Ascending aorta (tissue), 2 donors: Measurements from ENCODE around the gene POLR1A. TPM values are rescaled to one million over a fixed set of nuclear protein-coding genes. Genes with fewer than 3 reads are reported as not detected.

Experiments
- DNase-seq, 2 donors: peaks; one replicate each; pipeline ENCODE4 v3.0.0-alpha.2; 2019; ENCODE audit warnings: low spot score in 2 of 2
- H3K27ac ChIP-seq, 2 donors: fragments of 200-600 bp; sonication (generic); one replicate each; pipeline ENCODE4 v1.5.1; 2016 to 2017; ENCODE audit warnings: mild to moderate bottlenecking in 1 of 2
- H3K27me3 ChIP-seq: fragments of 200-600 bp; sonication (generic); one replicate; pipeline ENCODE4 v1.5.1; 2017
- H3K36me3 ChIP-seq, 2 donors: fragments of 200-600 bp; sonication (generic); one replicate each; pipeline ENCODE4 v1.5.1; 2016
- H3K4me1 ChIP-seq, 2 donors: fragments of 200-600 bp; sonication (generic); one replicate each; pipeline ENCODE4 v1.5.1; 2016 to 2017; ENCODE audit warnings: mild to moderate bottlenecking in 1 of 2
- H3K4me3 ChIP-seq, 2 donors: fragments of 200-600 bp; sonication (generic); one replicate each; pipeline ENCODE4 v1.5.1; 2016 to 2017; ENCODE audit warnings: mild to moderate bottlenecking in 1 of 2
- H3K9me3 ChIP-seq, 2 donors: fragments of 200-600 bp; sonication (generic); one replicate each; pipeline ENCODE4 v1.5.1; 2016
- CTCF ChIP-seq, 3 experiments: fragments of 200-600 bp in 2 of 3; fragments of 450-650 bp in 1 of 3; sonication (generic) in 2 of 3; IDR thresholded peaks; one replicate each; pipeline ENCODE4 v1.5.1; 2016 to 2019; ENCODE audit warnings: antibody characterized with exemption in 3 of 3, mild to moderate bottlenecking in 1 of 3, moderate library complexity in 1 of 3
- intact Hi-C: fragments of 100-400 bp; cut with DNase I; formaldehyde crosslinking; loops from one replicate; pipeline ENCODE4 v1.15.1; 2023
- total RNA-seq: library from RNA; depleted of rRNA; stranded (reverse); fragments of >200 nt; gene quantifications from one replicate; pipeline ENCODE4 v1.1.0, GENCODE V29; 2016

The POLR1A gene
- total RNA-seq, 1 donor from 2014 or later, result 8.0 TPM

- no peaks in the 10 kb centered on the region for H3K4me1 ChIP-seq
- peaks cover 31 to 50% of the 10 kb centered on the region in 2 donors for H3K36me3 ChIP-seq
- no peak overlapping the region for H3K27ac ChIP-seq
- H3K27me3 ChIP-seq, result no peaks in the 10 kb centered on the region
- intact Hi-C loops, result no loop called here
- no peaks in the 10 kb centered on the region for H3K9me3 ChIP-seq
- no peak for TF ChIP-seq CTCF (IDR thresholded peaks at IDR 0.05)
- peak in 1 of 2 donors; percentile 38 for DNase-seq
- H3K4me3 ChIP-seq, result no peak overlapping the region
Observed at GRCh38 chr2:86052676-86053075, 53.0 kb downstream of the POLR1A start.

GRCh38 chr2:86052265-86052664, 53.4 kb downstream of the POLR1A start:
- Histone ChIP-seq H3K27ac (no peak overlapping the region), H3K27me3 (no peaks in the 10 kb centered on the region), H3K36me3 (peaks cover 31 to 54% of the 10 kb centered on the region in 2 donors), H3K9me3 (no peaks in the 10 kb centered on the region), H3K4me1 (no peaks in the 10 kb centered on the region), H3K4me3 (no peak overlapping the region)
- no peak for TF ChIP-seq CTCF (IDR thresholded peaks at IDR 0.05)
- intact Hi-C loops, result no loop called here
- DNase-seq, result no peak

- H3K4me1 ChIP-seq, result no peaks in the 10 kb centered on the region
- no peak overlapping the region for H3K27ac ChIP-seq
- no peak overlapping the region for H3K4me3 ChIP-seq
- no peaks in the 10 kb centered on the region for H3K9me3 ChIP-seq
- intact Hi-C loops, result no loop called here
- no peak for TF ChIP-seq CTCF (IDR thresholded peaks at IDR 0.05)
- DNase-seq, result peak in 1 of 2 donors; percentile 19
- H3K36me3 ChIP-seq, result peaks cover 43 to 68% of the 10 kb centered on the region in 2 donors
- no peaks in the 10 kb centered on the region for H3K27me3 ChIP-seq
Observed at GRCh38 chr2:86050301-86050700, 55.4 kb downstream of the POLR1A start.

GRCh38 chr2:86049529-86049928, 56.2 kb downstream of the POLR1A start:
- TF ChIP-seq CTCF (IDR thresholded peaks at IDR 0.05), result no peak
- Histone ChIP-seq H3K9me3 (no peaks in the 10 kb centered on the region), H3K27me3 (no peaks in the 10 kb centered on the region), H3K36me3 (peaks cover 51 to 75% of the 10 kb centered on the region in 2 donors), H3K4me3 (no peak overlapping the region), H3K4me1 (no peaks in the 10 kb centered on the region), H3K27ac (no peak overlapping the region)
- peak in 1 of 2 donors; percentile 21 for DNase-seq
- intact Hi-C loops, result no loop called here

- DNase-seq, result peak in 1 of 2 donors; percentile 47
- Histone ChIP-seq H3K36me3 (peaks cover 55 to 78% of the 10 kb centered on the region in 2 donors), H3K4me1 (no peaks in the 10 kb centered on the region), H3K27me3 (no peaks in the 10 kb centered on the region), H3K9me3 (no peaks in the 10 kb centered on the region), H3K4me3 (no peak overlapping the region), H3K27ac (no peak overlapping the region)
- TF ChIP-seq CTCF (IDR thresholded peaks at IDR 0.05), result no peak
- intact Hi-C loops, result no loop called here
Observed at GRCh38 chr2:86048888-86049287, 56.8 kb downstream of the POLR1A start.

GRCh38 chr2:86048383-86048701, 57.3 kb downstream of the POLR1A start:
- intact Hi-C loops, result no loop called here
- DNase-seq, result peak in 1 of 2 donors; percentile 16
- H3K4me1 ChIP-seq, result no peaks in the 10 kb centered on the region
- no peaks in the 10 kb centered on the region for H3K9me3 ChIP-seq
- no peak for TF ChIP-seq CTCF (IDR thresholded peaks at IDR 0.05)
- H3K36me3 ChIP-seq, result peaks cover 54 to 78% of the 10 kb centered on the region in 2 donors
- H3K27ac ChIP-seq, result no peak overlapping the region
- H3K4me3 ChIP-seq, result no peak overlapping the region
- no peaks in the 10 kb centered on the region for H3K27me3 ChIP-seq
